ENCODE data around the gene POLG2. TPM values are rescaled to one million over a fixed set of nuclear protein-coding genes. Genes with fewer than 3 reads are reported as not detected.

POLG2 gene
- total and polyA plus RNA-seq, 9 of the 15 experiments (the other 6 are each of a cell fraction or from before 2014, with no cell fraction given), result 13.4 to 44.8 (median 37.0) TPM

DNA sequence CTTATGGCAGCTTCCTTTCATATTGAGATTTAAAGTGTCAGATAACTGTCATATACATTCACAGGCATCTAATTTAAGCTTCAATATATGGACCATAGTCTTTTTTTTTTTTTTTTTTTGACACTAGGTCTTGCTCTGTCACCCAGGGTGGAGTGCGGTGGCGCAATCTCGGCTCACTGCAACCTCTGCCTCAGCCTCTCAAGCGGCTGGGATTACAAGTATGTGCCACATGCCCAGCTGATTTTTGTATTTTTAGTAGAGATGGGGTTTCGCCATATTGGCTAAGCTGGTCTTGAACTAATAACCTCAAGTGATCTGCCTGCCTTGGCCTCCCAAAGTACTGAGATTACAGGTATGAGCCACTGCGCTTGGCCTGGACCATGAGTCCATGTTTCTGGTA, 23.5 kb upstream of the POLG2 start (continued):
- no peak for TF ChIP-seq MGA (IDR thresholded peaks at IDR 0.05)
- no peak for TF ChIP-seq RBFOX2 (IDR thresholded peaks at IDR 0.05; ENCODE audit: low read depth, low read length)
- no peak for TF ChIP-seq ERF (CRISPR knock-in tag; IDR thresholded peaks at IDR 0.05)
